Omental fat pad (tissue), 4 donors: Measurements from ENCODE around the gene ADAM12. TPM values are rescaled to one million over a fixed set of nuclear protein-coding genes. Genes with fewer than 3 reads are reported as not detected.

Experiments used
- ATAC-seq: fragments of 150-250 bp; one replicate; pipeline ENCODE4 v1.9.1; 2016; ENCODE audit warnings: mild to moderate bottlenecking, moderate library complexity; ENCODE audit not compliant: low FRiP score
- DNase-seq: peaks from one replicate; pipeline ENCODE4 v3.0.0-alpha.2; 2019; ENCODE audit warnings: low spot score
- total RNA-seq, 4 donors: library from RNA; depleted of rRNA; stranded (reverse); fragments of >200 nt; gene quantifications; one replicate each; pipeline ENCODE4 v1.1.0, GENCODE V29; 2016
- TF ChIP-seq, protein P1 (sequence below), 3 donors: fragments of 450-650 bp; IDR thresholded peaks; one replicate each; pipeline ENCODE4 v1.5.1; 2016 to 2017; ENCODE audit warnings: antibody characterized with exemption in 3 of 3, mild to moderate bottlenecking in 3 of 3, moderate library complexity in 2 of 3

ADAM12 gene
- total RNA-seq, 4 donors from 2014 or later = 4.9 to 24.4 (median 10.9) TPM

DNA sequence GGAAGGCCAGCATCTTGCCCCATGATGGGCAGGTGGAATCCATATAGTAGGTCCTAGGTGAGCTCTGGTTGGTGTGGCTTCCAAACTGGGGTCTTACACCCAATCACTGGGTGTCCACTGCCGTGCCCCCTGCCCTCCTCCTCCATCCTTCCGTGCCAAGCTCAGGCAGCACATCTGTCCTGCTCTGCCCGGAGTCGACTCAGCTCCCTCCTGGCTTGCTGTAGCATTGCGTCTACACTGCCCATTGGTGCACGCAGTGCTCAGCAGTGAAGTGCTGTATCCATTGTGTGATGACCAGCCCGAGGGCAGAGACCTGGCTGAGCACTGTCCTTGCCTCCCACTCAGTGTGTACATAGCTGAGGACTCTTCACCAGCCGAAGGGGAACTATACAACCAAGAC is 148.4 kb downstream of the ADAM12 start:
- no peak for DNase-seq
- ATAC-seq = no peak
- TF ChIP-seq, protein P1, sequence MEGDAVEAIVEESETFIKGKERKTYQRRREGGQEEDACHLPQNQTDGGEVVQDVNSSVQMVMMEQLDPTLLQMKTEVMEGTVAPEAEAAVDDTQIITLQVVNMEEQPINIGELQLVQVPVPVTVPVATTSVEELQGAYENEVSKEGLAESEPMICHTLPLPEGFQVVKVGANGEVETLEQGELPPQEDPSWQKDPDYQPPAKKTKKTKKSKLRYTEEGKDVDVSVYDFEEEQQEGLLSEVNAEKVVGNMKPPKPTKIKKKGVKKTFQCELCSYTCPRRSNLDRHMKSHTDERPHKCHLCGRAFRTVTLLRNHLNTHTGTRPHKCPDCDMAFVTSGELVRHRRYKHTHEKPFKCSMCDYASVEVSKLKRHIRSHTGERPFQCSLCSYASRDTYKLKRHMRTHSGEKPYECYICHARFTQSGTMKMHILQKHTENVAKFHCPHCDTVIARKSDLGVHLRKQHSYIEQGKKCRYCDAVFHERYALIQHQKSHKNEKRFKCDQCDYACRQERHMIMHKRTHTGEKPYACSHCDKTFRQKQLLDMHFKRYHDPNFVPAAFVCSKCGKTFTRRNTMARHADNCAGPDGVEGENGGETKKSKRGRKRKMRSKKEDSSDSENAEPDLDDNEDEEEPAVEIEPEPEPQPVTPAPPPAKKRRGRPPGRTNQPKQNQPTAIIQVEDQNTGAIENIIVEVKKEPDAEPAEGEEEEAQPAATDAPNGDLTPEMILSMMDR (IDR thresholded peaks at IDR 0.05) = no peak

DNA sequence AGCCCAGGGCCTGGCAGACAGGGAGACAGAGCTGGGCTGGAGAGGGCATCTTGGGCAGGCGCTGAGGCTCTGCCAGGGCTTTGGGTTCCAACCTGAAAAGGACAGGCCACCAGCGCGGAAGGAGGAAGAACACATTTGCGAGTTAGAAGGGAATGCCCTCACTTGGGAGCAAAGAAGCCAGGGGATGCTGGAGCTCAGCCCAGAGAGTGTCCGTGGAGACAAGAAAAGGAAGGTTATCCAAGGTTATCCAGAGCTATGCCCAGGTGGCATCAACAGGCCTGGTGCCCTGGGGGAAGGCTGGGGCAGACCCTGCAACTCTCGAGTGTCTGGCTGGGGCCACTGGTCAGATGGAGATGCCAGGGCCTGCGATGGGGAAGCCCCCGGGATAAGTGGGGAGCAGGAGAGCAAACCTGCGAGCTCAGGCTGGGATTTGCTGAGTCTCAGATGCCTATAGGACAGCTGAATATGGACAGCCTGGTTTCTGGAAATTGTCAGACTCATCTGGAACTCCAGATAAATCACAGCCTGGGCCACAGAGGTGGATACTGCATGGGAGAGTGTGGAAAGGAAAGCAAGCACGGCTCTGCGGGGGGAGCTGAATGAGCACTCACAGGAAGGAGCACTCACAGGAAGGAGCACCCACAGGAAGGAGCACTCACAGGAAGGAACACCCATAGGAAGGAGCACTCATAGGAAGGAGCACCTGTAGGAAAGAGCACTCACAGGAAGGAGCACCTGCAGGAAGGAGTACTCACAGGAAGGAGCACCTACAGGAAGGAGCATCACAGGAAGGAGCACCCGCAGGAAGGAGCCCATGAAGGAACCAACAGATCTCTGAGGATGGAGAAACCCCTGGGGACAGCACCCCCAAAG is 152.1 kb downstream of the ADAM12 start:
- DNase-seq (no peak), ATAC-seq (no peak)
- TF ChIP-seq, protein P1 (IDR thresholded peaks at IDR 0.05) = no peak

- TF ChIP-seq, protein P1 (IDR thresholded peaks at IDR 0.05) = no peak
- ATAC-seq = no peak
- no peak for DNase-seq
Measured at GRCh38 chr10:126235091-126235978, 152.9 kb downstream of the ADAM12 start.

- ATAC-seq (no peak), DNase-seq (no peak)
- TF ChIP-seq, protein P1 (IDR thresholded peaks at IDR 0.05) = no peak
Measured at GRCh38 chr10:126234630-126235029, 153.6 kb downstream of the ADAM12 start.

GRCh38 chr10:126233182-126234148 is 154.8 kb downstream of the ADAM12 start:
- ATAC-seq = no peak
- DNase-seq = no peak
- TF ChIP-seq, protein P1 (IDR thresholded peaks at IDR 0.05) = no peak

DNA sequence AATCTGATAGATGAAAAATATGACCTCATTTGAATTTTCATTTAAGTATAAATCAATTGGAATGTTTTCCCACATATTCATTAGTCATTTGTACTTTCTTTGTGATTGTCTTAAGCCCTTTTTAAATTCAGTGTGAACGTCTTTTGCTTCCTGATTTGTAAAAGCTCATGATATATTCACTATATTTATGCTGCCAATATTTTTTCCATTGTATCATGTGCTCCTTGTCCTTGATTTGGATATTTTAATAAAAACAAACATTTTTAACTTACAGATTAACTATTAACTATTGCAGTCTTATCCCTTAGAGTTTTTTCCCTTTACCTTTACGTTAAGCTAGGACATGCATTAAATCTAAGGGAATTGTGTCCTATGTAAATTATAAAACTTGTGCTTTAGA is 157.7 kb downstream of the ADAM12 start:
- no peak for DNase-seq
- no peak for ATAC-seq

More for the DNA sequence above, 157.7 kb downstream of the ADAM12 start:
- TF ChIP-seq, protein P1 (IDR thresholded peaks at IDR 0.05) = no peak
